ENCODE data around the gene MARS2.
A peak's percentile ranks its signal among the peaks of the same experiment; 100 is the strongest.
"Not testable (repeated sequence)": the region's sequence is repeated elsewhere in the genome, so short reads cannot be mapped to it uniquely, and the experiment has no call there.

The MARS2 gene

DNA sequence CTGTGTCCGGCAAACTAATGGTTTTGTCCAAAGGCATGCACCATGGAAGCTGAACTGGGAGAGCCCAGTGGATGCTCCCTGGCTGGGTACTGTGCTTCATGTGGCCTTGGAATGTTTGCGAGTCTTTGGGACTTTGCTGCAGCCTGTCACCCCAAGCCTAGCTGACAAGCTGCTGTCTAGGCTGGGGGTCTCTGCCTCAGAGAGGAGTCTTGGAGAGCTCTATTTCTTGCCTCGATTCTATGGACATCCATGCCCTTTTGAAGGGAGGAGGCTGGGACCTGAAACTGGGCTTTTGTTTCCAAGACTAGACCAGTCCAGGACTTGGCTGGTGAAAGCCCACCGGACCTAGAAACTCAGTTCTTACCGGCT lies 1.7 kb downstream of the MARS2 start:
- no peak for DNase-seq (ENCODE audit: low spot score)

DNA sequence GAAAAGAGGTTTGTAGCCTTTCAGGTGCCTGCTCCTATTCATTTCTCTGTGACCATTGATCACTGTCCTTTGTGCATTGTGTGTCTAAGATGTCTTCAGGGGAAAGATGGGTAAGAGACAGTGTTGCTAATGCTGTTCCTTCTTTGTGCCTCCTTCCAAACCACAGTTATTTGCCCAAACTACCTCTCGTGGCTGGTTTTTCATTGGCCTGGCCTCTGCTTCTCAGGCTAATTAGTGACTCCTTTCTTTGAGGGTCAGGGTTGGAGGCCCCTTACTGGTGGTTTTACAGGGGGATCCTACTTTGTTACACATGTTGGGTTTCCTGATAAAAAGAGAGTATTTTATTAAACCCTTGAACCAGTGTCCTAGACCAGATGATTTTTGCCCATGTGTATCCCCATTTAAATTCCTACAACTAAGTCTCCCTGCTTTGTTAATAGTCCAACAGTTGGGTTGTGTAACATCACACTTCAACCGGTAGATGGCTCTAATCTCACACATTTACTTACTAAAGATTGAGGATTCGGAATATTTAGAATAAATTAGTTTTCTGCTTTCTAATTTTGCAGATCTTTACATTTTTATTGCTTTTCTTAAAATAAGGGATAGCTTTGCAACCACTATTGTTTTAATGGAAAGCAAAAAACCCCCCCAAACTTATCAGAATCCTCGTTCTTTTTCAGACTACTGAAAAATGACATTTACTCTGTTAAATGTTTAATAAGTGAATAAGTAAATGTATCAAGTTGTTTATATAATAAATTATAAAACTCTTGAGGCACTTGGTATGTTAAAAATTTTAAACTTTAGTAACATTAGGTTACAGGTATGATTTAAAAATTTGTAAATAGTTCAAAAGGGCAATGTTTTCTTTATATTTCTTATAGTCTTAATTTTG lies 2.4 kb downstream of the MARS2 start:
- peak; percentile 38 for DNase-seq (ENCODE audit: low spot score)

DNA sequence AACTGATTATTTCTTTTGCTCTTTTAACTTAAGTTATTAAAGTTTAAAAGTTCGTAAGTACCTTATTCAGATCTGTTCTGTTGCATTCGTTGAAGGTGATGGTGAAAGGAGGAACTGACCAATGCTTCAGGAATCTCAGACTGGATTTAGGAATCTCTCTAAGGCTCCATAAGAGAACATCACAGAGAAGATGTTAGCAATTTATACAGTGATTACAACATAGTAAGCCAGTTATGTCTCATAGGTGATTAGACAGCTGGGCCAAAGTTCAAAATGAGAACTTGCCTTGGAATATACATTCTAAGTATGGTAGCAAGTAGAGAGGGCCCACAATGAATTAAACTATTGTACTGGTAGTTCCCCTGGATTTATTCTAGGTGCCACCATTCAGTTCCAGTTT lies 3.2 kb downstream of the MARS2 start:
- peak; percentile 36 for DNase-seq (ENCODE audit: low spot score)

DNA sequence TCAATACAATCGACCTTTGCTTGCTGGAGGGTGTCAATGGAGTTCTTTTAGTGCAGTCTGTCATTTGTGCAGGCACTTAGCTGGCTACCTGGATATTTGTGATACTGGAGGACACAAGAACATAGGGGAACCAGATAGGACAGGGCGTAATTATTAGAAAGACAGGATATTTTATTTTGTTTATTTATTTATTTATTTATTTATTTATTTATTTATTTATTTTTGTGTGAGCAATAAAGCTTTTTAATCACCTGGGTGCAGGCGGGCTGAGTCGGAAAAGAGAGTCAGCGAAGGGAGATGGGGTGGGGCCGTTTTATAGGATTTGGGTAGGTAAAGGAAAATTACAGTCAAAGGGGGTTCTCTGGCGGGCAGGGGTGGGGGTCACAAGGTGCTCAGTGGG lies 4.0 kb downstream of the MARS2 start:
- not testable (repeated sequence) for DNase-seq (ENCODE audit: low spot score)

DNA sequence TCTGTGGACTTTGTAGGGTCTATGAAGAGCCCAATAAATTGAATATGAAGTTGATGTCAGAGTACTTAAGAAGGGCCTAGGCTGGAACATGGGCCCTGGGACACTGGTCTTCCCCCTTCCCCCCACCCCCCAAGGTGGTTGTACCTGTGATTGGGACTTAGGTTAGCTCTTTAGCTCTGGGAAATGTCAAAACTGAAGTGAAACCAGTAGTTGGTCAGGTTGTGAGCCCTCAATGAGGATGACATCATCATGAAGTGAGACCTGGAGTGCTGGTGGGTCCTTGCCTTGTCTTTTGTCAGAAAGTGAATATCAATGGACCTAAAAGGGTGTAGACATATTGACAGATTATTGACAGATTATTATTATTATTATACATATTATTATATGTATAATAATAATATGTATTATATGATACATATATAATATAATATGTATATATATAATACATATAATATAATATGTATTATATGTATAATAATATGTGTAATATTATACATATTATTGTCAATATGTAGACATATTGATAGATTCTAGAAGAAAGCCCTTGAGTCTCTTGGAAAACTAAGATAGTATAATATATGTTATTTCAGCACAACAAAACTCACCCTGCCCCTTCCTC lies 5.4 kb downstream of the MARS2 start:
- DNase-seq (ENCODE audit: low spot score), result no peak

DNA sequence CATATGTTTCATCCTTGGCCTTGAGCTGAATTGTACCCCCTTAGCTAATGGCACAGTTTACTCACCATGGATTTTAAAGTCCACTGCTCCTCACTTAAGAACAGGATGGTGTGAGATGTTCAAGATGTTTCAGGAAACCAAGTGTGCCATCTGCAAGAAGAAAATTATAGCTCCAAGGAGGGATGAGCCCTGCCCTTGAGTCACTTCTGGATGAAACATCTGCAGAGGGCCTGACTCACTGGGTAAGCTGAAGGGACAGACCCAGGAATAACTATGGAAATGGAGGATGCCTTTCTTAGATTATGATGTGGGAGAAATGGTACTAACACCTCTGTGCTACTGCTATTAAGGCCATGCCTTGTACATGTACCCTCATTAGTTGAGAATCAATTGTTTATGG lies 6.4 kb downstream of the MARS2 start:
- peak; percentile 30 for DNase-seq (ENCODE audit: low spot score)

DNA sequence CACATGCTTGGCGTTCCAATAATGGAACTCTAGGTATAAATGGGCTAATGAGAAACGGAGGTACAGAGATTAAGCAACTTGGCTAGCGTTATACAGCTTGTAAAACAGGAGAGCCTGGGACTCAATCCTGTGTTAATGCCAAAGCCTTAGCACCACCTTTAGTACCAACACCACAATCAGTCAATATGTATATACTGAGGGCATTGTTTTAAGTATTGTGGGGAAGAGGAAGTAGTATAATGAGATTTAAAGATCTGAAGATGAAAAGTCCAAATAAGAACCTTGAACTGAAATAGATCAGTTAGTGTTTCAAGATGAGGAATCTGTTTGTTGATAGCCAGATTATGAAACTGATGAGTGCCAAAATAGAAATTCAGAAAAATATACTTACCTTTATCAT lies 8.1 kb downstream of the MARS2 start:
- no peak for DNase-seq (ENCODE audit: low spot score)

DNA sequence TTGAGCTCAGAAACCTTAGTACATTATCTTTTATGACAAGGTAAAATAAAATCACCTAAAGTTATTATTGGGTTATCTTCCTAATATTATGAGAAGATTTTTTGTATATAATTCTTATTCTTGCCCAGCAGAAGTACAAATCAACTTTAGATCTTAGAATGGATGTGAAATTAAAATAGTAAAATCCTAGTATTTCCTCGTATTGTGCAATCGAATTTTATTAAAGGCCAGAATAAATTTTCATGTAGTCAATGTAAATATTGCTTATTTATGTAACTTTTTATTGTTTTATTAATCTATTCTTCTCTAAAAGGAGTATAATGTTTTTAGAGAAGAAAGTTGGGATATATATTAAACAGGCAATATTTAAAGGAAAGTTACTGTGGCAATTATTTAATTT lies 12.7 kb downstream of the MARS2 start:
- DNase-seq (ENCODE audit: low spot score), result no peak

DNA sequence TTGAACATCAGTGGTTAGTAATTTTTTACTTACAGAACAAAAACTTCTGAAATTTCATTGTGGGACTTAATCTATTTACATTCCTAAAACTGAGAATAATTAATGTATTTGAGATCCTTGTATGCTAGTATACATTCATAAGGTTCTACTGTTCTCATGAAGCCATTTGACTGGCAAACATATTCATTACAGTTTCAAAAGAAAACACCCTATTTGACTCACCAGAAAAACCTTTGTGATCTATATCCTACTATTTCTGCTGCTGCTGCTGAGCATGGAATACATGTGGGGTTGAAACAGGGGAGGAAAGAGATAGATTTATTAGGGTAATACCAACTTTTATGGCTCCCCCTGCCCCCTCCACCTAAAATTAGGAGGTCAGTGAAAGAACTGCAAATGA lies 21.8 kb downstream of the MARS2 start:
- no peak for DNase-seq (ENCODE audit: low spot score)

DNA sequence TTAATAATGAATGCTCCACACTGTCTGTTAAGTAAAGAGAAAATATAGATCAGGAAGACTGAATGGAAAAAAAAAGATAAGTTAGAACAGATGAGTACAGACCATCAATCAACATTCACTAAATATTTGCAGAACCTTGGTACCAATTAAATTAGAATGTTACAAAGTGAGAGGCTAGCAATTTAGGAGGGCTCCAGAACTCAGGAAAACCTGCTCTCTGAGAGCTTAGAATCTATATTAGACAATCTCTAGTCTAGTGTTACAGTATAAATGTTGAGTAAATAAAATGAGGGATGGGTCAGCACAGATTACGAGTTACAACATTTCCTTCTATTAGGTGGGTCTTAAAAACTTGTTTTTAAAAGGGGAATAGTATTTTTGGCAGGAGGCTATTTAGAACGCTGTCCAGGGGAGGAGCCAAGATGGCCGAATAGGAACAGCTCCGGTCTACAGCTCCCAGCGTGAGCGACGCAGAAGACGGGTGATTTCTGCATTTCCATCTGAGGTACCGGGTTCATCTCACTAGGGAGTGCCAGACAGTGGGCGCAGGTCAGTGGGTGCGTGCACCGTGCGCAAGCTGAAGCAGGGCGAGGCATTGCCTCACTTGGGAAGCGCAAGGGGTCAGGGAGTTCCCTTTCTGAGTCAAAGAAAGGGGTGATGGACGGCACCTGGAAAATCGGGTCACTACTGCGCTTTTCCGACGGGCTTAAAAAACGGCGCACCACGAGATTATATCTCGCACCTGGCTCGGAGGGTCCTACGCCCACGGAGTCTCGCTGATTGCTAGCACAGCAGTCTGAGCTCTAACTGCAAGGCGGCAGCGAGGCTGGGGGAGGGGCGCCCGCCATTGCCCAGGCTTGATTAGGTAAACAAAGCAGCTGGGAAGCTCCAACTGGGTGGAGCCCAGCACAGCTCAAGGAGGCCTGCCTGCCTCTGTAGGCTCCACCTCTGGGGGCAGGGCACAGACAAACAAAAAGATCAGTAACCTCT lies 23.7 kb downstream of the MARS2 start:
- DNase-seq (ENCODE audit: low spot score), result not testable (repeated sequence)

DNA sequence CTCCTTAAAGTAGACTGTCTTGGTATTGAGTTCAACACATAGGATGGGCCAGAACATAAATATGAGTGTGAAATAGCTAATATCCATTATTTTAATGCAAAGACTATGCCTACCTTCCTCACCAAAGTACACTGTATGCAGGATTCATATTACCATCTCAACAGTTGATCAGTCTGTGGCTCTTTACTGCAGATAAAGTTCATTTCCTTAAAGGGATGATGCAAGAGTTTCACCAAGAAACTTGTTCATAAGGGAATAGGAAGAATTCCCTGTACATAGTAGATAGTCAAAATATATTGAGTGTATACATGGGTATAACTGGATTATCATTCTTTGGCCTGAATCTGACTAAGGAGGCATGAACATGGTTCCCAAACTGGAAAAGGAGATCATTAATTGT lies 35.0 kb downstream of the MARS2 start:
- no peak for DNase-seq (ENCODE audit: low spot score)
